NCI-H2171 treated with DMSO at 0.1 percent for 48 hours (cell line): ENCODE results near the gene ZNF428.
"Not testable (repeated sequence)": the region's sequence is repeated elsewhere in the genome, so short reads cannot be mapped to it uniquely, and the experiment has no call there.

Source experiments
- DNase-seq: peaks from one replicate; lab custom pipeline; 2025; lab: John Stamatoyannopoulos, UW

ZNF428 gene

GRCh38 chr19:43616954-43617353 lies 2.5 kb downstream of the ZNF428 start:
- DNase-seq, result no peak

GRCh38 chr19:43616306-43616705 lies 3.1 kb downstream of the ZNF428 start:
- DNase-seq, result no peak

- DNase-seq, result no peak
These were observed 7.1 kb downstream of the ZNF428 start for GRCh38 chr19:43612374-43612773.

GRCh38 chr19:43611788-43612187 lies 7.6 kb downstream of the ZNF428 start, which contains the start of gene SRRM5:
SRRM5 (plus strand) TSS chr19:43612088; CDS start chr19:43612122, 34 bp downstream.
- no peak for DNase-seq

- no peak for DNase-seq
These were observed 8.9 kb downstream of the ZNF428 start for GRCh38 chr19:43610493-43610892.

GRCh38 chr19:43609872-43610271 lies 9.6 kb downstream of the ZNF428 start:
- no peak for DNase-seq

- no peak for DNase-seq
These were observed 11.9 kb downstream of the ZNF428 start for GRCh38 chr19:43607238-43608205.

- peak; percentile 52 for DNase-seq
These were observed 12.7 kb downstream of the ZNF428 start for GRCh38 chr19:43606569-43607229.

- peak; percentile 43 for DNase-seq
These were observed 13.4 kb downstream of the ZNF428 start for GRCh38 chr19:43605875-43606568.

- not testable (repeated sequence) for DNase-seq
These were observed 19.1 kb downstream of the ZNF428 start for GRCh38 chr19:43600326-43600725.

- DNase-seq, result no peak
These were observed 19.7 kb downstream of the ZNF428 start for GRCh38 chr19:43599635-43600295.

GRCh38 chr19:43598445-43599240 lies 20.8 kb downstream of the ZNF428 start:
- no peak for DNase-seq

- DNase-seq, result no peak
These were observed 21.6 kb downstream of the ZNF428 start for GRCh38 chr19:43597876-43598275.

- DNase-seq, result peak; percentile 59
These were observed 22.5 kb downstream of the ZNF428 start for GRCh38 chr19:43596842-43597461.

- DNase-seq, result peak; percentile 99
These were observed 23.2 kb downstream of the ZNF428 start, which contains the start of the genes IRGQ and ZNF576 for GRCh38 chr19:43595999-43596841. IRGQ (minus strand) TSS chr19:43596134; CDS start chr19:43595338, 796 bp downstream. ZNF576 (plus strand) TSS chr19:43596595; CDS start chr19:43597109, 514 bp downstream.

GRCh38 chr19:43595605-43595998 lies 23.8 kb downstream of the ZNF428 start:
- DNase-seq, result no peak

GRCh38 chr19:43594710-43595604 lies 24.5 kb downstream of the ZNF428 start:
- DNase-seq, result peak; percentile 8

GRCh38 chr19:43594081-43594697 lies 25.2 kb downstream of the ZNF428 start:
- DNase-seq, result no peak
